Mucosa of descending colon (tissue), 3 donors: ENCODE results near the gene ANKS6. TPM values are rescaled to one million over a fixed set of nuclear protein-coding genes. Genes with fewer than 3 reads are reported as not detected.

Experiments used
- ATAC-seq: fragments of 200-7000 bp; cut with Tn5 transposase; one replicate; pipeline ENCODE4 v1.9.1; 2020; ENCODE audit warnings: mild to moderate bottlenecking, moderate library complexity
- DNase-seq, 3 donors: peaks; one replicate each; pipeline ENCODE4 v3.0.0-alpha.2; 2020
- H3K36me3 ChIP-seq: fragments of 200-600 bp; one replicate; pipeline ENCODE4 v1.8.0; 2021; ENCODE audit warnings: low read depth, mild to moderate bottlenecking
- H3K4me1 ChIP-seq: fragments of 200-600 bp; one replicate; pipeline ENCODE4 v1.8.0; 2021; ENCODE audit warnings: low read depth, mild to moderate bottlenecking
- H3K4me3 ChIP-seq: fragments of 200-600 bp; one replicate; pipeline ENCODE4 v1.8.0; 2021; ENCODE audit warnings: mild to moderate bottlenecking
- H3K9me3 ChIP-seq: fragments of 200-600 bp; one replicate; pipeline ENCODE4 v1.8.0; 2021; ENCODE audit warnings: mild to moderate bottlenecking
- CTCF ChIP-seq: fragments of 200-600 bp; IDR thresholded peaks from one replicate; pipeline ENCODE4 v1.8.0; 2022; ENCODE audit warnings: antibody characterized with exemption, mild to moderate bottlenecking
- intact Hi-C, 2 donors: fragments of 100-400 bp; cut with DNase I in 1 of 2; cut with micrococcal nuclease in 1 of 2; formaldehyde crosslinking; loops; one replicate each; pipeline versions ENCODE4 v1.11.0 to v1.11.1; 2022; cut with DNase I, micrococcal nuclease
- total RNA-seq, 3 donors: library from RNA; stranded (reverse); fragmentation: NEBNext Ultra II Directional in 2 of 3; extraction: Animal tissue kit (Norgen Biotek cat#: 25700) in 2 of 3; gene quantifications; one replicate each; pipeline versions ENCODE4 v1.2.1 to v1.2.4, GENCODE V29; 2021 to 2023
- donor health status: DM: no; HTN: no; CAD: no; lungs with moderate emphysema.
- donor health status: DM: no; HTN: no; CAD: no.
- donor health status: DM: no; HTN: yes; CAD: no.

ANKS6 gene
- total RNA-seq, 3 donors from 2014 or later: 16.6 to 23.4 (median 22.4) TPM

- DNase-seq (peak; percentile 94 to 95 (median 95)), ATAC-seq (peak; percentile 77)
- TF ChIP-seq CTCF: no peak
- peak overlapping the region; percentile 49 for H3K4me3 ChIP-seq
- H3K36me3 ChIP-seq: no peaks in the 10 kb centered on the region
- intact Hi-C loops: no loop called here
- H3K4me1 ChIP-seq: peaks cover 35% of the 10 kb centered on the region
- H3K9me3 ChIP-seq: no peaks in the 10 kb centered on the region
These were observed 12.1 kb upstream of the ANKS6 start for GRCh38 chr9:98808411-98808815.

- no peaks in the 10 kb centered on the region for H3K36me3 ChIP-seq
- intact Hi-C loops: no loop called here
- TF ChIP-seq CTCF: no peak
- ATAC-seq (no peak), DNase-seq (peak in 2 of 3 donors; percentile 51 to 66)
- H3K4me1 ChIP-seq: peaks cover 35% of the 10 kb centered on the region
- H3K4me3 ChIP-seq: peak overlapping the region; percentile 49
- H3K9me3 ChIP-seq: no peaks in the 10 kb centered on the region
These were observed 11.4 kb upstream of the ANKS6 start for GRCh38 chr9:98807814-98808195.

GRCh38 chr9:98807070-98807813 is 10.9 kb upstream of the ANKS6 start, which contains the start of gene GALNT12:
Gene GALNT12, plus strand, starts transcription at chr9:98807670. Its CDS starts 29 bp downstream, at chr9:98807699.
- peaks cover 35% of the 10 kb centered on the region for H3K4me1 ChIP-seq
- ATAC-seq (peak; percentile 69), DNase-seq (peak; percentile 71 to 83 (median 77))
- peak within 1 kb of the TSS; percentile 49 for H3K4me3 ChIP-seq
- intact Hi-C loops: no loop called here
- TF ChIP-seq CTCF: no peak
- no peaks in the 10 kb centered on the region for H3K9me3 ChIP-seq
- no peaks in the 10 kb centered on the region for H3K36me3 ChIP-seq

- DNase-seq: no peak
- ATAC-seq: no peak
- H3K4me3 ChIP-seq: no peak overlapping the region
- TF ChIP-seq CTCF: no peak
- H3K36me3 ChIP-seq: no peaks in the 10 kb centered on the region
- H3K9me3 ChIP-seq: no peaks in the 10 kb centered on the region
- H3K4me1 ChIP-seq: peaks cover 35% of the 10 kb centered on the region
- intact Hi-C loops: no loop called here
These were observed 10.2 kb upstream of the ANKS6 start for GRCh38 chr9:98806394-98807035.

- TF ChIP-seq CTCF: no peak
- no peaks in the 10 kb centered on the region for H3K9me3 ChIP-seq
- H3K4me3 ChIP-seq: no peak overlapping the region
- DNase-seq (peak in 1 of 3 donors; percentile 22), ATAC-seq (peak; percentile 13)
- no peaks in the 10 kb centered on the region for H3K36me3 ChIP-seq
- peaks cover 35% of the 10 kb centered on the region for H3K4me1 ChIP-seq
- intact Hi-C loops: no loop called here
These were observed 9.3 kb upstream of the ANKS6 start for GRCh38 chr9:98805506-98806272.
